HG02981 (cell line): ENCODE data around the gene SELENBP1.
A peak's percentile ranks its signal among the peaks of the same experiment; 100 is the strongest.
"Not testable (repeated sequence)": the region's sequence is repeated elsewhere in the genome, so short reads cannot be mapped to it uniquely, and the experiment has no call there.

Experiments used
- ATAC-seq: cut with Tn5 transposase; IDR thresholded peaks from one replicate; pipeline ENCODE4 v1.9.1; 2021; ENCODE audit warnings: mild to moderate bottlenecking, moderate library complexity; ENCODE audit not compliant: unreplicated experiment

The SELENBP1 gene

DNA sequence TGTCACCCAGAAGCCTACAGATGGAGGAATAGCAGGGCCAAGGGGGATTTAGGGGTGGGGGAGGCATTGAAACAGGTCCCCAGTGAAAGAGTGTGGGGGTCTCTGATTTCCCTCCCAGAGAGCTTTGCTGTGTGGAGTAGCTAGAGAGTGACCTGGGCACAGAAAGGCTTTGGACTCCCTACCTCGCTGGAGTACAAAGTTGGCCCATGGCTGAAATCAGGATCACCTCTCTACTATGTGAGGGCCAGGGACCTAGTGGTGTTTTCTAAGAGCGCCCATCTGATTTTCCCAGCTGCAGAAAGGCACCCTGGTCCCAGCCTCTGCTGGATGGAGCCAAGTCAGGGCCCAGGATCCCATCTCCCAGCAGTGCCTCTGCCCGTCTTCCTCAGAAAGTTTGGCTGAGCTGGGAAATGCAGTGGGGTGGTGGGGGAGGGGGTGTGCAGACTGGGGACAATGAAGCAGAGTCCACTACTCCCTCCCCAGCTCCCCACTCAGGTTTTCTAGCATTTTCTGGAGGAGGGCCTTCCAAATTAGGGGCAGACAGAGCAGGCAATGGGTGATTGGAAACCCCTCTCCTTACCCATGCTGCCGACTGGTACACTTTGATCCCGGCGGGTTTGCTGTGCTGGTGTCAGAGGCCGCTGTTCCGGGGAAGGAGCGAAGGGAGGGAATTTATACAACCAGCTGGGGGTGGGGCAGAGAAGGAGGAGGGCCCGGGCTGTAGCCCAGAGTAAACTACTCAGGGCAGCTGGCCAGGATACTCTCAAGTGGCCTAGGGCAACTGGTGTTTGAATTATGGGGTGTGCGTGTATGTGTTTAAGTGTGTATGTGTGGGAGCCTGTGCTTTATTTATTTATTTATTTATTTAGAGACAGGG lies at the start of gene SELENBP1:
Gene SELENBP1 (minus strand): TSS at position 648 of the 877 bp plus-strand sequence. CDS start 64 bp downstream, at position 584.
- ATAC-seq: no peak

- no peak for ATAC-seq
These were observed 47.3 kb upstream of the SELENBP1 start for GRCh38 chr1:151419819-151420218.

- ATAC-seq: no peak
These were observed 45.6 kb upstream of the SELENBP1 start for GRCh38 chr1:151418081-151418480.

GRCh38 chr1:151416231-151416630 lies 43.7 kb upstream of the SELENBP1 start:
- no peak for ATAC-seq

DNA sequence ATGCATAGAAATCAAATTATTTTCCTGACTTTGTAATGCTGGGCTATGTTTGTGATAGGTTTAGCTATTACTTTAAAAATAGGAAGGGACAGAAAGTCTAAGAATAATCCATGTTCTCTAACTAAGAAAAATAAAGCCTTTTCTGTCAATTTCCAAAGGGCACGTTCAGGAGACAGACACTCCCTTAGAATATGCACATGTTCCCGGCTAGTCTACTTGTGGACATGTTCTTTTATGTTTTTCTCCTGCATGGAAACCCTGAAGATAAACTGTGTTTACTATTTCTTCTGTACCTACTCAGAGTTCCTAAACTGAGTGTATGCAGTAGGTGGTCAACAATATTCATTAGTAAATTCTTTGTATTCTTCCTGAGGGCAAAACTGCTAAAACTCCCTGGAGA lies 39.4 kb upstream of the SELENBP1 start:
- no peak for ATAC-seq

DNA sequence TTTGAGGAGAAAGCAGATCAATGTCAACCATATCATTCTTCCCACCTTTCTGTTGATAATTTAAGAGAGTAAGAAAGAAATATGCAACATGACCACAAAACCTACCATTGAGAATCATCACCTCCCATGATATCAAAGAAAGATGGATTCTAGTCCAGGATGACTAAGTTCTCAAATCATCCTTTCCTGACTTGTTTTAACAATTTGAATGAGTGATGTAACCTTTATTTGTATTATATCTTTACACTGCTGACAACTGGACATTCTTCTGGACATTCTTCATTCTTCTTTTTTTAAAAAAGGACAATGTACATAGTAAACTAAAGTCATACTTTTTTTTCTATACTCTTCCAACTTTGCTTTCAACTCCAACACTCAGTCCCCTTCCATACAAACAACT lies 36.4 kb upstream of the SELENBP1 start:
- no peak for ATAC-seq

GRCh38 chr1:151407304-151407703 lies 34.8 kb upstream of the SELENBP1 start:
- ATAC-seq: no peak

DNA sequence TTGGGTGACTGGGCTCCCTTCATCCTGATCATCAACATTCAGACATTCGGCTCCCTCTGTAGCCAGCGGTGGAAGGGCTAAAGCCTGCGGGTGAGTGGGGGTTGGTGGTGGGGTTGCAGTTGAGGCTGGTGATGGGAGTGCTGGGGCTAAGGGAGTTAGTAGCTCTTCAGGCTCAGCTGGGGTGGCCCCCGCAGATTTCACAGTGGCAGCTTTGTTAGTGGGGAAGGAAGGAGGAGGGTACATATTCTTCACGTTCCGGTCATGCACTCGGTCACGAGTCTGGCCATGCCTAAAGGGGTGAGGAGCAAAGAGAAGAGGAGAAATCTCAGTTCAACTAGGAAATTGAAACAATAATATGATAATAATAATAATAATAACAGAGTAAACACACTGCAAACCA lies 33.7 kb upstream of the SELENBP1 start:
- no peak for ATAC-seq

DNA sequence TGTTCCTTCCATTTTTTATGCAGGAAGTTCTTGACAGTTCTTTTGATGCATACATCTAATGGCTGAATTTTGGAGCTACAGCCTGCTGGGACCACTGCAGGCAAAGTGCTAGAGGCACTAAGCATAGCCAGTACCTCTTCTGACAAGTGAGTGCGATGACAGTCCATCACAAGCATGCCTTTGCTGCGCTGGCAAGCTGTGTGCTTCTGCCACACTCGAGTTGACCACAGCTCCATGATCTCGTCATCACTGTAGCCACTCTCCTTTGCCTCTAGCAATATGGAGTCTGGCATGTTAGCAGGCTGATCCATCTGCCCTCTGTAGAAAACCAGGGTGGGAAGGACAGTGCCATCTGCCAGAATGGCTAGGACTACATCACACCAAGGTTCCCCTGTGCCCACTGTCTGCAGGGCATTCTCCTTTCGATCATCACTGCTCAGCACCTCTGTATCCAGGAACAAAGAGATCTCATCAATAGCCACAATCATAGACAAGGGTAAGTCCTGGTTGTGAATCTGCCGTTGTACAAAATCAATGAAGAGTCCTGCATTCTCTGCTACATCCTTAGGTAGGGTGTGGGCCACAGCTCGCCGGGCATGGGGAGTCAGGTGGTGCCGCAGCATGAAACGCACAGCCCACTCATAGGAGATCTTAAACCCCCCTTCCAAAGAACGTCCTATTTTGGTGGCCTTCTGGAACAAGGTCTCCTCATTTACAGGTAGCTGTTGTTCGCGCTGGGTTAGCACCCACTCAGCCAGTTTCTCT lies 32.9 kb upstream of the SELENBP1 start:
- no peak for ATAC-seq

DNA sequence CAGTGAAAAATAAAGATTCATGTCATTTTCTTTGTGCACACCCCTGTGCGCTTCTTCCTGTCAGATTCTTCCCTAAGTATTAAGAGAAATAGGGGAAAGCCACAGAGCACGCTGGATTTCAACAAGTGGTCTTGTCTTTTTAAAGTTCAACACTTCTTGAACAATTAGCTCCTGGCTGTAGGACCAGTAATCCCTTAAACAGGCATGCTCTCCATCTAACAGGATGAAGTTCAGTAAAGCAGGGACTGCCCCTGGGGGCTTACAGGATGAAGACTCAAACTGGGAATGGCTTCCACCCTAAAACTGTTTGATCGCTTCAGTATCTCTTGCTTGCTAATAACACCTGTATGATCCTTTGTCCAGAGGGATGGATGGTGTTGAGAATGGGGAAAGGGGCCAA lies 31.1 kb upstream of the SELENBP1 start:
- no peak for ATAC-seq

DNA sequence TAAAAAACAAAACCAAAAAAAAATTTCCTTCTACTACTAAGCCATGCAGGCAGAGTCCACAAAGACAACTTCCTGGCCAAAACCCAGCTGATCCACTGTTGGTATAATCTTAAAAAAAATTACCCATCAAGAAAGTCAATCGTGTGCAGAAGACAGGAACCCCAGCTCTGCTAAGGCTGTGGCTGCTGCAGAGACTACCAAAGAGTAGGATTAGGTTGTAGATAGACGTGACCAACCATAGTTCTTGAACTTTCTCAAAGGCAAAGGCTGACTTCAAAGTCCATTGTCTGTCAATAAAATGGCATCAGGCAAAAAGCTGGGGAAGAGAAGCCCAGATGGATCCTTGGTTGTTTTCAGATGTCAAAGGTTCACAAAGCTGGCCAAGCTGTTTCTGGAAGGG lies 30.3 kb upstream of the SELENBP1 start:
- no peak for ATAC-seq

- ATAC-seq: no peak
These were observed 29.4 kb upstream of the SELENBP1 start for GRCh38 chr1:151401860-151402259.

GRCh38 chr1:151401125-151401788 lies 28.8 kb upstream of the SELENBP1 start:
- no peak for ATAC-seq

DNA sequence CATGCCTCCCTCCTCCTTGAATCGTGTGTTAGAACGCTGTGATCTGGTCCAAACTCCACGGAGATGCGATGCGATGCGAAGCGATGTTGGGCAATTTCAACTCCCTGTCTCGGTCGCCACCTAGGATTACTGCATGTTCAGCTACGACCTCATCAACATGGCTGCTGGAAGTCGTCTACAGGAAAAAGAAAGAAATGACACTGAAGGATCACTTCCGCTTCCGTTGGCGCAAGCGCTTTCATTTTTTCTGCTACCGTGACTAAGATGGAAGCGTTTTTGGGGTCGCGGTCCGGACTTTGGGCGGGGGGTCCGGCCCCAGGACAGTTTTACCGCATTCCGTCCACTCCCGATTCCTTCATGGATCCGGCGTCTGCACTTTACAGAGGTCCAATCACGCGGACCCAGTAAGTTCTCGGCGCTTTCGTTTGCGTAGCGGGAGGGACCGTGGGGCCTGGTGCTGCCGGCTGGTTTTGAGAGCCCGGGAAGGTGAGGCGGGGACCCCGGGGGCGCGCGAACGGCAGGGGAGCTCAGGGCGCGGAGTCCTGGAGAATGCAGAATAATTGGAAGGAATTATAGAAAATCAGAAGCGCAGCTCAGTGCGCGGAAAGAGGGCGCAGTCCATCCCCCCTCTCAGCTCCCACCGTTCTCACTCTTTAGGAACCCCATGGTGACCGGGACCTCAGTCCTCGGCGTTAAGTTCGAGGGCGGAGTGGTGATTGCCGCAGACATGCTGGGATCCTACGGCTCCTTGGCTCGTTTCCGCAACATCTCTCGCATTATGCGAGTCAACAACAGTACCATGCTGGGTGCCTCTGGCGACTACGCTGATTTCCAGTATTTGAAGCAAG lies 27.0 kb upstream of the SELENBP1 start, which contains the start of gene PSMB4:
Gene PSMB4 (plus strand): TSS at position 250 of the 848 bp plus-strand sequence. CDS start 15 bp downstream, at position 265.
- ATAC-seq: peak; percentile 89

DNA sequence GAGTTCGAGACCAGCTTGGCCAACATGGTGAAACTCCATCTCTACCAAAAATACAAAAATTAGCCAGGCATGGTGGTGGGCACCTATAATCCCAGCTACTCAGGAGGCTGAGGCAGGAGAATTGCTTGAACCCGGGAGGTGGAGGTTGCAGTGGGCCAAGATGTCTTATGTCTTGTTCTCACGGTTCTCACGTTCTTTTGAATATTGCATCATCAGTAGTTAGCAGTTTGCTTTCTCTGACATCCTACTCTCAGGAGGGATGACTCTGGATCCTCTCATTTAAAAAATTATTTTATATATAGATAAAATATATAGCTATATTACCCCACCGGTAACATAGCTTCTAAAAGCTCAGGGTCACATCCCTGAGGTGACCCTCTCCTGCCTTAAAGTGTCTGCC lies 23.8 kb upstream of the SELENBP1 start:
- ATAC-seq: not testable (repeated sequence)

GRCh38 chr1:151393583-151393982 lies 21.1 kb upstream of the SELENBP1 start:
- no peak for ATAC-seq

- ATAC-seq: no peak
These were observed 18.6 kb upstream of the SELENBP1 start for GRCh38 chr1:151391079-151391563.

DNA sequence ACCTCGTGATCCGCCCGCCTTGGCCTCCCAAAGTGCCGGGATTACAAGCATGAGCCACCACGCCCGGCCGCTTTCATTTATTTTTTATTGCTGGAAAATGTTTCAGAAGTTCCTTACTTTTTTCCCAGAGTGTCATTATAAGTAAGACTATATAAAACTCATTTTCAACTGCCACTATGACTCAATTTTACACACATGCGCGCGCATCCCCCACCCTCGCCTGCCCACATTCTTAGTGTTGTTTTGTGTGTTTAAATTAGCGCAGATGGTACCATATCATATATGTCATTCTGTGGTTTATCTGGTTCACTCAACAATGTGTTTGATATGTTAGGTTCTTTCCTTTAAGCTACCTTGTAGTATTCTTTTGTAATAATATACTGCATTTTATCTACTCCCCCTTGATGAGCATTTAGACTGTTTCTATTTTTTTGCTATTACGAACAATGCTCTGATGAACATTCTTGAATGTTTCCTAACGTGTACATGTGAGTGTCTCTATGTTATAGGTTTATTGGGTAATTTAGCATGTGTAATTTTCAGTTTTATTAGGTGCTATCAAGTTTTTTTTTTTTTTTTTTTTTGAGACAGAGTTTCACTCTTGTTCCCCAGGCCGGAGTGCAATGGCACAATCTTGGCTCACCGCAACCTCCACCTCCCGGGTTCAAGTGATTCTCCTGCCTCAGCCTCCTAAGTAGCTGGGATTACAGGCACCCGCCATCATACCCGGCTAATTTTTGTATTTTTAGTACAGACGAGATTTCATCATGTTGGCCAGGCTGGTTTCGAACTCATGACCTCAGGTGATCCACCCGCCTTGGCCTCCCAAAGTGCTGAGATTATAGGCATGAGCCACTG lies 17.9 kb upstream of the SELENBP1 start:
- ATAC-seq: not testable (repeated sequence)

DNA sequence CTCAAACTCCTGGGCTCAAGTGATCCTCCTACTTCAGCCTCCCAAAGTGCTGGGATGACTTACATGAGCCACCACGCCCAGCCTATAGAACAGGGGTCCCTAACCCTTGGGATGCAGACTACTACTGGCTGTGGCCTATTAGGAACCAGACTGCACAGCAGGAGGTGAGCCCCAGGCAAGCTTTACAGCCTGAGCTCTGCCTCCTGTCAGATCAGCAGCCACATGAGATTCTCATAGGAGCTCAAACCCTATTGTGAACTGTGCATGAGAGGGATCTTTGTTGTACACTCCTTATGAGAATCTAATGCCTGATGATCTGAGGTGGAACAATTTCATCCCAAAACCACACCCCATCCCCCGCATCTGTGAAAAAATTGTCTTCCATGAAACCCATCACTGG lies 13.5 kb upstream of the SELENBP1 start:
- no peak for ATAC-seq
